K562 (cell line): ENCODE data around the gene PKD1. TPM values are rescaled to one million over a fixed set of nuclear protein-coding genes. Genes with fewer than 3 reads are reported as not detected.
A peak's percentile ranks its signal among the peaks of the same experiment; 100 is the strongest.
"Not testable (repeated sequence)": the region's sequence is repeated elsewhere in the genome, so short reads cannot be mapped to it uniquely, and the experiment has no call there.

ENCODE experiments used
- ATAC-seq: fragments of 200-7000 bp; cut with Tn5 transposase; 3 replicates; pipeline ENCODE4 v1.9.1; 2020; ENCODE audit warnings: moderate library complexity
- BruUV-seq: library from RNA; stranded (reverse); fragments of 400-500 nt; replicated peaks from 2 replicates; lab custom pipeline; 2021; lab: Mats Ljungman, UMichigan
- CTCF ChIA-PET: fragments of 300-600 bp; formaldehyde crosslinking; extraction: SDS; loops from one replicate; lab custom pipeline; 2021; ENCODE audit warnings: low intra/inter-chr PET ratio; lab: Yijun Ruan, JAX
- POLR2A ChIA-PET: fragments of 300-600, 350-650 bp; sonication (Branson Sonifier 250); formaldehyde crosslinking; extraction: SDS; loops from one replicate; lab custom pipeline; 2021; ENCODE audit warnings: antibody characterized with exemption, inconsistent platforms; lab: Yijun Ruan, JAX
- DNase-seq, 4 experiments: peaks; one replicate each; pipeline versions ENCODE4 v3.0.0 to v3.0.0-alpha.2; 2011 to 2018; ENCODE audit warnings: low spot score in 3 of 4, mixed read lengths in 3 of 4; ENCODE audit errors: extremely low read depth in 1 of 4
- FAIRE-seq: peaks from 2 replicates; lab custom pipeline; 2011; peaks lifted over from hg19 to GRCh38; lab: Jason Lieb, UNC
- H2AFZ ChIP-seq: 2 replicates; pipeline ENCODE4 v1.6.0; 2011; ENCODE audit warnings: low read depth, low read length, control low read depth, inconsistent platforms
- H3K27ac ChIP-seq: fragments of 200-600 bp; 3 replicates; pipeline ENCODE4 v1.8.0; 2011; ENCODE audit warnings: low read depth, mild to moderate bottlenecking, control low read depth, inconsistent platforms, low read length, moderate library complexity, mixed read lengths; ENCODE audit errors: extremely low read depth
- H3K27me3 ChIP-seq, 2 experiments: fragments of 300-600 bp in 1 of 2; 2 replicates in 1 of 2; 3 replicates in 1 of 2; pipeline versions ENCODE4 v1.6.0 to v1.8.0; 2011; ENCODE audit warnings: inconsistent platforms in 2 of 2, low read length in 2 of 2, mild to moderate bottlenecking in 1 of 2, mixed read lengths in 1 of 2, moderate library complexity in 1 of 2; ENCODE audit not compliant: control insufficient read depth in 2 of 2, insufficient read depth in 2 of 2
- H3K36me3 ChIP-seq: fragments of 300-600 bp; 3 replicates; pipeline ENCODE4 v1.8.0; 2011; ENCODE audit warnings: mild to moderate bottlenecking, low read length, inconsistent platforms; ENCODE audit not compliant: control insufficient read depth, insufficient read depth
- H3K4me1 ChIP-seq, 2 experiments: fragments of 200-600 bp in 1 of 2; replicated peaks in 1 of 2; 2 replicates in 1 of 2; 3 replicates in 1 of 2; pipeline versions ENCODE4 v1.5.1 to v1.8.0; 2011; ENCODE audit warnings: inconsistent platforms in 2 of 2, low read length in 2 of 2, mild to moderate bottlenecking in 1 of 2, mixed read lengths in 1 of 2, moderate library complexity in 1 of 2; ENCODE audit not compliant: control insufficient read depth in 2 of 2, insufficient read depth in 2 of 2
- H3K4me2 ChIP-seq: 2 replicates; pipeline ENCODE4 v1.6.1; 2011; ENCODE audit warnings: low read length, control low read depth, inconsistent platforms, mixed read lengths; ENCODE audit not compliant: insufficient read depth
- H3K4me3 ChIP-seq: fragments of 200-600 bp; sonication (generic), shearing (Covaris generic); 2 replicates; pipeline ENCODE4 v1.5.1; 2016; ENCODE audit warnings: control low read depth, inconsistent platforms
- H3K79me2 ChIP-seq: fragments of 200-600 bp; 3 replicates; pipeline ENCODE4 v1.8.0; 2011; ENCODE audit warnings: low read length, inconsistent platforms; ENCODE audit not compliant: control insufficient read depth, insufficient read depth
- H3K9ac ChIP-seq, 2 experiments: 2 replicates each; pipeline versions ENCODE4 v1.6.0 to v1.6.1; 2011; ENCODE audit warnings: low read depth in 2 of 2, low read length in 2 of 2, control low read depth in 1 of 2, inconsistent platforms in 1 of 2, mild to moderate bottlenecking in 1 of 2, mixed read lengths in 1 of 2; ENCODE audit not compliant: insufficient read depth in 1 of 2
- H3K9me1 ChIP-seq: one replicate; pipeline ENCODE4 v1.6.0; 2011; ENCODE audit warnings: inconsistent platforms, mild to moderate bottlenecking, low read length, moderate library complexity; ENCODE audit not compliant: control insufficient read depth, insufficient read depth
- H3K9me3 ChIP-seq: replicated peaks from 2 replicates; pipeline ENCODE4 v1.5.1; 2011; ENCODE audit warnings: low read depth, low read length, inconsistent platforms; ENCODE audit not compliant: control insufficient read depth, insufficient read depth
- H4K20me1 ChIP-seq: replicated peaks from 2 replicates; pipeline ENCODE4 v1.6.1; 2011; ENCODE audit warnings: low read length, inconsistent platforms, mixed read lengths; ENCODE audit not compliant: control insufficient read depth, insufficient read depth
- POLR2G ChIP-seq: fragments of 200-400 bp; formaldehyde crosslinking; IDR thresholded peaks from 2 replicates; pipeline ENCODE4 v1.6.1; 2017; ENCODE audit warnings: low read depth, mild to moderate bottlenecking, antibody characterized with exemption, low read length, moderate library complexity
- WGBS: fragments of 100-300 bp; shearing (Covaris generic); methylation state at CpG from one replicate; pipeline ENCODE4 v1.1.6; 2016; ENCODE audit warnings: low coverage, mixed read lengths; ENCODE audit not compliant: insufficient coverage; ENCODE audit errors: missing lambda C conversion rate; 5-methylcytosine and 5-hydroxymethylcytosine counted together
- in situ Hi-C: fragments of 300-500 bp; cut with MboI; formaldehyde crosslinking; loops from 4 replicates; pipeline ENCODE4 v1.15.0; 2018; ENCODE audit warnings: inconsistent platforms, mixed read lengths
- intact Hi-C: fragments of 100-400 bp; cut with micrococcal nuclease; formaldehyde crosslinking; loops from 2 replicates; pipeline ENCODE4 v1.14.2; 2022
- polyA plus RNA-seq, 8 experiments: library from polyadenylated mRNA; depleted of rRNA in 4 of 8; stranded (reverse) in 5 of 8; unstranded in 3 of 8; fragments of >200 nt; fragmentation: Nextera tagmentation in 2 of 8; fragmentation: Illumina TruSeq in 1 of 8; extraction: Ambion mirVana in 2 of 8; extraction: Trizol in 1 of 8; gene quantifications; 2 replicates each; pipeline versions ENCODE4 v1.2.1 to v1.2.3, GENCODE V29; 2011 to 2014; ENCODE audit warnings: inconsistent platforms in 1 of 8, missing spikeins in 1 of 8
- total RNA-seq, 7 experiments: library from RNA; depleted of rRNA in 6 of 7; stranded (reverse); fragments of >200 nt in 6 of 7; fragmentation: Illumina TruSeq in 2 of 7; extraction: Trizol in 2 of 7; gene quantifications; 2 replicates each; pipeline versions ENCODE4 v1.2.1 to v1.2.3, GENCODE V29; 2011 to 2021; ENCODE audit warnings: low replicate concordance in 1 of 7

The PKD1 gene
- total and polyA plus RNA-seq, 9 of the 15 experiments (the other 6 are each of a cell fraction or from before 2014, with no cell fraction given): 0.23 to 93.5 (median 12.6) TPM

DNA sequence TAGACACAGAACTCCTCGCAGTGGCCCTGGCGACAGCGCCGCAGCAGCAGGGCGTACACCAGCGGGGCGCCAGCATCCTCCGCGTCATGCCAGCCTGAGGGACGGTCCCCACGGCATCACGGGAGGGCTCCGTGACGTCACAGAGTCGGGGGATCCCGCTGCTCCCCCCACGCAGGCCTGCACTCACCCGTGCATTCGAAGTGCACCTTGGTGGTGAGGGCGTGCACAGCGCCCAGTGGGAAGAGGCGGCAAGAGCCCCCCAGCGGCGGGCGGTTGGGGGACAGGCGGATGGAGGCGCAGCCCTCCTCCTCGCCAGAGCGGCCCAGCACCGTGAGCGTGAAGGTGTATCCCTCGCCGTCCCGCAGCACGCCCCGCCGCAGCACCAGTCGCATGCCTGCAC lies 29.5 kb downstream of the PKD1 start:
- H4K20me1 ChIP-seq, in situ Hi-C loops, H3K27ac ChIP-seq, CTCF ChIA-PET, H3K27me3 ChIP-seq, intact Hi-C loops, H3K9me3 ChIP-seq, H3K4me3 ChIP-seq, H3K4me1 ChIP-seq, DNase-seq, H2AFZ ChIP-seq, H3K9me1 ChIP-seq, FAIRE-seq, H3K9ac ChIP-seq, H3K79me2 ChIP-seq, ATAC-seq, POLR2A ChIA-PET, H3K4me2 ChIP-seq, BruUV-seq: not testable (repeated sequence)
- peaks cover 23% of the 10 kb centered on the region; the same call in 1 of the 3 replicates for H3K36me3 ChIP-seq
- 96% methylated on average over 23 of the region's 38 CpGs for WGBS
- peak; percentile 15; the same call in 1 of the 2 replicates for TF ChIP-seq POLR2G

DNA sequence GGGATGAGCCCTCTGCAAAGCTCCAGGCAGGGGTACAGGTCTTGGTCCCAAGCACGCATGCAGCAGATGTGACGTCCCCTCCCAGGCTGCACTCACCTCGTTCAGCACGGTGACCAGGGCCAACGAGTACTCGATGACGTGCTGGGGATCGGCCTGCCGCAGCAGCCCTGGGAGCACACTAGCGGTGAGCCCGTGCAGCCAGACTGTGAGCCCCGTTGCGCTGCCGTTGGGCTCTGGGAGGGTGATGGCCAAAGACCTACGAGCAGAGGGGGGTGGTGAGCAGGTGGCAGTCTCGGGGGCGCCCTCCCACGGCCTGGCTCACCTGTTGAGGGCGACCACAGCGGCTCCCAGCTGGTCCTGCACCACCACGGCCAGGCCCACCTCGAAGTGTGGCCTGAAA lies 29.9 kb downstream of the PKD1 start:
- FAIRE-seq, H3K27me3 ChIP-seq, H3K4me2 ChIP-seq, BruUV-seq, in situ Hi-C loops, H3K27ac ChIP-seq, H3K4me3 ChIP-seq, intact Hi-C loops, ATAC-seq, DNase-seq, H3K9me1 ChIP-seq, H3K9me3 ChIP-seq, CTCF ChIA-PET, H4K20me1 ChIP-seq, H2AFZ ChIP-seq, H3K4me1 ChIP-seq, H3K79me2 ChIP-seq, H3K9ac ChIP-seq: not testable (repeated sequence)
- POLR2A ChIA-PET: interaction anchor here (0.5 kb wide), 1 partner anchor 34 kb away, joined by 3 read pairs; no protein-coding TSS in a partner anchor
- WGBS: 93% methylated on average over 12 of the region's 22 CpGs
- H3K36me3 ChIP-seq: peaks cover 18% of the 10 kb centered on the region; the same call in 1 of the 3 replicates

DNA sequence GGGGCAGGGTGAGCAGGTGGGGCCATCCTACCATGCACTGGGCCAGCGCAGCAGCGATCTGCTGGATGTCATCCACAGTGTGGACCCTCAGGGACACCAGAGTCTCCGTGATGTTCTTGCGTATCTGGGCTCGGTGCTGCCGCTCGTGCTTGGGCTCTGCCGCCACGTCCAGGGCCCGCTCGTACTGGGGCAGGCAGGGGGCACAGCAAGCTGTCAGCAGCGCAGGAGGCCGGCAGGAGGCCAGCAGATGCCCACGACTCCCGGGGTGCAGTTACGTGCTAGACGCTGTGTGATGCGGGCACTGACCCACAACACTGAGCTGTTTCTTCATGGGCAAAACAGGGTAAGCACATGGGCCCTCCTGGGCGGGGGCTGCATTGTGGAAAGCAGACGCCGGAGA lies 30.4 kb downstream of the PKD1 start:
- DNase-seq, H3K9me3 ChIP-seq, H3K4me2 ChIP-seq, H4K20me1 ChIP-seq, H3K4me3 ChIP-seq, H3K27ac ChIP-seq, FAIRE-seq, H3K79me2 ChIP-seq, ATAC-seq, CTCF ChIA-PET, H2AFZ ChIP-seq, BruUV-seq, H3K9ac ChIP-seq, intact Hi-C loops, in situ Hi-C loops, H3K9me1 ChIP-seq, H3K27me3 ChIP-seq, H3K4me1 ChIP-seq: not testable (repeated sequence)
- POLR2A ChIA-PET: interaction anchor here (0.5 kb wide), 1 partner anchor 34 kb away, joined by 3 read pairs; no protein-coding TSS in a partner anchor
- H3K36me3 ChIP-seq: peaks cover 17% of the 10 kb centered on the region; the same call in 1 of the 3 replicates
- 98% methylated on average over 8 of the region's 21 CpGs for WGBS

DNA sequence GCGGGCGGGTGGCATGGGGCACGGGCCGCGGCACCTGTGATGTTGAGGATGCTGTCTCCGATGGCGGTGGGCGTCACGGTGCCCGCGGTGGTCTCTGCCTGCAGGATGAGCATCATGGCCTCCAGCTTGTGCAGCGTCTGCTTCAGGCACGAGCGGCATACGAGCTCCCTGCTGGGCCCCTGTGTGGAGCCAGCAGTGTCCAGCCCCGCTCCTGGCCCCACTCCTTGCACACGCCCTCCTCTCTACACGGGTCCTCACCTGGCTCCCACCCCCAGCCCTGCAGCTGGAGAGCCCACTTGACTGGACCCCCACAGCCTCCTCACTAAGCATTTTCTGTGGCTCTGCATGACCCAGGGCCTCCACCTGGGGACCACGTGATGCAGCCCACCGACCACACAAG lies 31.2 kb downstream of the PKD1 start:
- in situ Hi-C loops, H3K4me1 ChIP-seq, H3K27me3 ChIP-seq, BruUV-seq, H3K9me1 ChIP-seq, H3K4me3 ChIP-seq, H4K20me1 ChIP-seq, POLR2A ChIA-PET, intact Hi-C loops, H3K4me2 ChIP-seq, H3K27ac ChIP-seq, H2AFZ ChIP-seq, H3K9me3 ChIP-seq, ATAC-seq, H3K9ac ChIP-seq, FAIRE-seq, H3K79me2 ChIP-seq, DNase-seq, CTCF ChIA-PET: not testable (repeated sequence)
- peaks cover 16% of the 10 kb centered on the region; the same call in 1 of the 3 replicates for H3K36me3 ChIP-seq
- 82% methylated on average over 2 of the region's 20 CpGs for whole genome bisulfite sequencing
